GM12872 (cell line): ENCODE data around the gene EXD3.

ENCODE experiments used
- TF ChIP-seq, protein P1 (sequence below): IDR thresholded peaks from 3 replicates; pipeline ENCODE4 v1.5.1; 2011; ENCODE audit warnings: low read depth, mild to moderate bottlenecking, low read length, moderate library complexity; ENCODE audit not compliant: insufficient read depth

EXD3 gene

DNA sequence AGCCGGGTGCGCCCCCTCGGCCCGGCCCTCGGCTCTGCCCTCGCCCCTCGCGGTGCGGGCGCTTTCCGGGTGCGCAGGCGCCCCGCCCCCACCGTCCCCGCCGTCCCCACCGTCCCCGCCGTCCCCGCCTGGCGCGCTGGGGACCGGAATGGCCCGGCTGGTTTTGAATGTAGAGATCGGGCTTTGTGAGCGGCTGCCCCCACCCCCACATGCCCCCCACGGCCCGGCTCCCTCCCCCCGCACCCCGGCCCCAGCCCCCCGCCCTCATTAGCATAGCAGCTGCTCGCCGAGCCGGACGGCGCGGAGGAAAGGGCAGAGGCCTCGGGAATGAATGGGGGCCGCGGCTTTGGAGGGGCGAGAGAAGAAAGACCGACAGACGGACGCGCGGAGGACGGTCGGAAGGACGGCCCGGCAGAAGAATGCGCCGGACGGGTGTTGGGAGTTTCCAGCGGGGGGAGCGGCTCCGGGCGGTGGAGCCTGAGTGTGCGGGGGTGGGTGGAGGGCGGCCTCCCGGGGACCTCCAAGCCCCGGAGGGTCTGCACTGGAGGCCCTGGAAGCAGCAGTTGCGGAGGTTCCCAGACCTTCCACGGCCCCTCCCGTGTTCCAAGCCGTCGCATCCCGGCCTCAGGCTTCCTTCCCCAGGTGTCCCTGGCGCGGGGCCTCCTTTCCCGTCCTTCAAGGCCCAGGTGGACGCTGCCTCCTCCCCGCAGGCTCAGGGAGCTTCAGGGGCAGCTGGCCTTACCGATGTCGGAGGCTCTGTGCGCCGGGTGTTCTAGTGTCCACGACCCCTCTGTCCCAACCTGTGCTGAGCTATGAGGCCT is 126.9 kb downstream of the EXD3 start:
- TF ChIP-seq, protein P1, sequence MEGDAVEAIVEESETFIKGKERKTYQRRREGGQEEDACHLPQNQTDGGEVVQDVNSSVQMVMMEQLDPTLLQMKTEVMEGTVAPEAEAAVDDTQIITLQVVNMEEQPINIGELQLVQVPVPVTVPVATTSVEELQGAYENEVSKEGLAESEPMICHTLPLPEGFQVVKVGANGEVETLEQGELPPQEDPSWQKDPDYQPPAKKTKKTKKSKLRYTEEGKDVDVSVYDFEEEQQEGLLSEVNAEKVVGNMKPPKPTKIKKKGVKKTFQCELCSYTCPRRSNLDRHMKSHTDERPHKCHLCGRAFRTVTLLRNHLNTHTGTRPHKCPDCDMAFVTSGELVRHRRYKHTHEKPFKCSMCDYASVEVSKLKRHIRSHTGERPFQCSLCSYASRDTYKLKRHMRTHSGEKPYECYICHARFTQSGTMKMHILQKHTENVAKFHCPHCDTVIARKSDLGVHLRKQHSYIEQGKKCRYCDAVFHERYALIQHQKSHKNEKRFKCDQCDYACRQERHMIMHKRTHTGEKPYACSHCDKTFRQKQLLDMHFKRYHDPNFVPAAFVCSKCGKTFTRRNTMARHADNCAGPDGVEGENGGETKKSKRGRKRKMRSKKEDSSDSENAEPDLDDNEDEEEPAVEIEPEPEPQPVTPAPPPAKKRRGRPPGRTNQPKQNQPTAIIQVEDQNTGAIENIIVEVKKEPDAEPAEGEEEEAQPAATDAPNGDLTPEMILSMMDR = no peak

DNA sequence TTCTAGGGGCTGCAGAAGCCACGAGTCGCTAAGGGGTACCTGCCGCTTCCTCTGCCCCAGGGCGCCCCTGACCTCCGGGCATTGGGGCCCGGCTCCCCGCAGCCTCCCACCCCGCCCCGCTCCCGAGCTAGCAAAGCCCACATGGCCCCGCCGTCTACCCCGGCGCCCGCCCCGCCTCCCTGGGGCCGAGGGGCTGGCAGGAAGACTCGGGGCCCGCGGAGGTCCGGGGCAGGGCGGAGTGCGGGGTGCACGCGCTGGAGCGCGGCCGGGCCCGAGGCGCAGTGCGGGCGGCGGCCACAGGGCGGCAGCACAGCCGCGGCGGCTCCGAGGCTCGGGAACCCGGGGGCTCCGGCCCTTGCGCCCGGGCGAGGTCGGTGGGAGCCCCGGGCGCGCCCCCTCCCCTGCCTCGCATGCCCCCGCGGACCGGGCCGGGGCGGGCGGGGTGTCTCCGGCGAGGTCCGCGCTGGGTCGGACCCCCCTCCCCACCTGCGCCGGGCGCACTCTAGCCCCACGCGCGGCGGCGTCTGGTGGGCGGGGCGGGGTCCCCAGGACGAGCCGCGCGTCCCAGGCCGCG is 127.6 kb downstream of the EXD3 start:
- TF ChIP-seq, protein P1 = peak; percentile 66; the same call in 2 of the 3 replicates

DNA sequence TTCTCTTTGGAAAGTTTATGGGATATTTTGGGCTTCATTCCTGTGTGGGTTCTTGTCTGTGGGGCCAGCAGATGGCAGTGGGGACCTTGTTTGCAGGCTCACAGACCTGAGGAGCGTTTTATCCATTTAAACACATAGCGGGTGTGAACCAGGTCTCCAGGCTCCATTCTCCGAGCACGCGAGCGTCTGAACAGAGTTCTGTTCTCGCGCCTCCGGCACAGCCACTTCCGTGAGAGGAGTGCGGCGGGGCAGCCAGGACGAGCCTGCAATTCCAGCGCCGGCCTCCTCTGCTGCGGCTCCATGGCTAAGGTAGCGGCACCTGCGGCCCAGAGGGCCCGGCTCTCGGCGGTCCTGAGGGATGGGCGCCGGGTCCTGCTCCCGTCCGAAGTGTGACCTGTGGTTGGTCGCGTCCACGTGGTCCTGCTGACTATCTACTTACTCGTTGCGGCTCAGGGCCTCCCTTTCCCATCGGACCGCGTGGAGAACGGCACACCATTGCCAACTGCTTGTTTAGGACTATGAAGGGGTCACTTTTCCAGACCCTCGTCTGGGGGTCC is 128.2 kb downstream of the EXD3 start:
- TF ChIP-seq, protein P1 = peak; percentile 27; the same call in 2 of the 3 replicates

DNA sequence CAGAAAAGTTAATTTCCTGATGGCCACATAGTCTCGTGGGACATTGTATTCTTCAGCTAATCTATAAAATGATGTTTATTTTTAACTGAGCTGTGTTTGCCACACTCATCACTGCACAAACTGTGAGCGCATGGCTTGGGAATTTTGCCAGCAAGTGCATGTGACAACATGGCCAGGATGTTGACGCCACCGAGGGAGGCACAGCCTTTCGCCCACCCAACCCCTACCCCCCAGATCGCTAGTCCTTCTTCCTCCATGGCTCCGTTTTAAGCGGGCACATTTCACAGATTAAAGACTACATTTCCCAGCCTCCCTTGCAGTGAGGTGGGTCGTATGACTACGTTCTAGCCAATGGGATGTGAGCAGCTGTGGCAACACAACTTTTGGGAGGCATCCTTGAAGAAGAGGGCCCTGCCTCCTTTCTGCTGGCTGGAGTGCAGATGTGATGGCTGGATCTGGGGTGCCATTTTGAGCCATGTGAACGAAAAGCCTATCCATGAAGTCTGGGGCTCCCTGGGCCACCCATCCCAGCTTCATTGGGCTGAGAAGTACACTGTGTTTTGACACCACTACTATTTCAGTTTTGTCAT is 128.8 kb downstream of the EXD3 start:
- TF ChIP-seq, protein P1 = no peak

DNA sequence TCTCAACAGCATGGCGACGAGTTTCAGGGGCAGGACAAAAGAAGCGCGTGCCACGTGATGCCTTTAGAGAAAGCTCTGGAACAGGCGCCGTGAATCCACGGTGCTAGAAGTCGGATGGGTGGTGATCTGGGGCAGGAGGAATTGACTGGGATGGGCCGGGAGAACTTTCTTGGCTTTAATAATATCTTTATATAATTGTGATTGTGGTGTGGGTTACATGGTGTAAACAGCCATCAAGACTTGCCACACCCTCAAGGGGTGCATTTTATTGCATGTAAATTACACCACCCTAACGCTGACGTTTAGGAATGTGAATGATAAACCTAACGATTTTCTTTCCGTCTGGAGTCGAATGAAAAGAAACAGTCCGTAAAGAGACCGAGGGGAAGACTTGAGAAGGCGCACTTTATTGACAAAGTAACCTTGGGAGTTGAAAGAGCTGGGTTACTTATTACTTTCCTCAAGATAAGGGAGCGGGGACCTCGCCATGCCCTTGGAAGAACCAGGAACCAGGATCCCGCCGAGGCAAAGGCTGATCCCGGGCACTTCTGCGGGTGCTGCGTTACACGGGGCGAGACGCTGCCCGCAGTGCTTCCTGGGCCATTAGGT is 129.4 kb downstream of the EXD3 start:
- TF ChIP-seq, protein P1 = no peak

DNA sequence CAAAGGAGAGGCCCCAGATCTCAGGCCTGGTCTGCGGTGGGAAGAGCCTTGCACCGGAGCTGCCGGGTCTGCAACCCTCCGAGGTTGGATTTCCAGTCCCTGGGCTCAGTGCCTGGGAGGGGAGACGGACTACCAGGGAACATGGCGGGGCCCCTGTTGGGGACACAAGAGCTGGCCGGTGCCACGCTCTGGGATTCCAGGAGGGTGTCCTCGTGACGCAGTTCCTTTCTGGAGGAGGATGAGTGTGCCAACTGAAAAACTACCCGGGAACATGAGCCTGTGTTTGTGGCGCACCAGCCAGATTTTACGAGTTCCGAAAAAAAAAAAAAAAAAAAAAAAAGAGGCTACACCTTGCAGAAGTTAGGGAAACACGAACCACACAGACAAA is 129.9 kb downstream of the EXD3 start:
- TF ChIP-seq, protein P1 = no peak

DNA sequence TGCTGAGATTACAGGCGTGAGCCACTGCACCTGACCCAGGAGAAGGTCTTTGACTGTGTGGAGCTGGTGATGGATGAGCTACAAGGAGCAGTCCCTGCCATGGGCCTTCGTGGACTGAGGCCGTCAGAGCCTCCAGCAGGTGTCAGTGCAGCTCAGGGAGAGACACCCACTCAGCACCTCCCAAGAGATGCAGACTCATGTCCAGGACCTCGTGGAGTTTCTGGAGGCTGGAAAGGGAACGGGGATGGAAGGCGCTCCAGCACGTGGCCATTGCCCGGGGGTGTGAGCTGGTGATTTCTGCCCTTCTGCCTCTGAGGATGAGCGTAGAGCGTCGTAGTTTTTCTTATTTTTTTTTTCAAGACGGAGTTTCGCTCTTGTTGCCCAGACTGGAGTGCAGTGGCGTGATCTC is 136.0 kb downstream of the EXD3 start:
- TF ChIP-seq, protein P1 = peak; percentile 68
